Measurements from ENCODE around the gene SAMD13.

SAMD13 gene

GRCh38 chr1:84370831-84371394, 69.4 kb downstream of the SAMD13 start:
- Histone ChIP-seq H3K4me1 (ENCODE audit: control insufficient read depth in 1 of 2, insufficient read depth in 1 of 2, low read depth in 1 of 2, low read length in 1 of 2) (no peaks in the 10 kb centered on the region), H3K27me3 (no peaks in the 10 kb centered on the region), H3K36me3 (no peaks in the 10 kb centered on the region), H3K4me3 (ENCODE audit: low read depth in 1 of 2, low read length in 1 of 2) (no peak overlapping the region), H3K9me3 (no peaks in the 10 kb centered on the region), H3K27ac (no peak overlapping the region)
- no peak for TF ChIP-seq CTCF (IDR thresholded peaks at IDR 0.05)

GRCh38 chr1:84373436-84374141, 72.1 kb downstream of the SAMD13 start:
- TF ChIP-seq CTCF (IDR thresholded peaks at IDR 0.05): no peak
- no peak overlapping the region for H3K4me3 ChIP-seq (ENCODE audit: low read depth in 1 of 2, low read length in 1 of 2)
- H3K27me3 ChIP-seq: no peaks in the 10 kb centered on the region
- no peaks in the 10 kb centered on the region for H3K36me3 ChIP-seq
- H3K9me3 ChIP-seq: no peaks in the 10 kb centered on the region
- no peak overlapping the region for H3K27ac ChIP-seq
- H3K4me1 ChIP-seq (ENCODE audit: control insufficient read depth in 1 of 2, insufficient read depth in 1 of 2, low read depth in 1 of 2, low read length in 1 of 2): no peaks in the 10 kb centered on the region

- TF ChIP-seq CTCF (IDR thresholded peaks at IDR 0.05): no peak
- H3K4me1 ChIP-seq (ENCODE audit: control insufficient read depth in 1 of 2, insufficient read depth in 1 of 2, low read depth in 1 of 2, low read length in 1 of 2): no peaks in the 10 kb centered on the region
- H3K27ac ChIP-seq: no peak overlapping the region
- no peak overlapping the region for H3K4me3 ChIP-seq (ENCODE audit: low read depth in 1 of 2, low read length in 1 of 2)
- H3K27me3 ChIP-seq: no peaks in the 10 kb centered on the region
- no peaks in the 10 kb centered on the region for H3K9me3 ChIP-seq
- H3K36me3 ChIP-seq: no peaks in the 10 kb centered on the region
These were observed 73.6 kb downstream of the SAMD13 start for GRCh38 chr1:84374991-84375696.

- TF ChIP-seq CTCF (IDR thresholded peaks at IDR 0.05): no peak
- H3K4me3 ChIP-seq (ENCODE audit: low read depth in 1 of 2, low read length in 1 of 2): no peak overlapping the region
- H3K27me3 ChIP-seq: no peaks in the 10 kb centered on the region
- no peaks in the 10 kb centered on the region for H3K4me1 ChIP-seq (ENCODE audit: control insufficient read depth in 1 of 2, insufficient read depth in 1 of 2, low read depth in 1 of 2, low read length in 1 of 2)
- no peaks in the 10 kb centered on the region for H3K9me3 ChIP-seq
- no peak overlapping the region for H3K27ac ChIP-seq
- no peaks in the 10 kb centered on the region for H3K36me3 ChIP-seq
These were observed 74.7 kb downstream of the SAMD13 start for GRCh38 chr1:84376000-84376910.

GRCh38 chr1:84377480-84378095, 76.1 kb downstream of the SAMD13 start:
- Histone ChIP-seq H3K27ac (no peak overlapping the region), H3K36me3 (no peaks in the 10 kb centered on the region), H3K4me3 (ENCODE audit: low read depth in 1 of 2, low read length in 1 of 2) (no peak overlapping the region), H3K4me1 (ENCODE audit: control insufficient read depth in 1 of 2, insufficient read depth in 1 of 2, low read depth in 1 of 2, low read length in 1 of 2) (no peaks in the 10 kb centered on the region), H3K9me3 (no peaks in the 10 kb centered on the region), H3K27me3 (no peaks in the 10 kb centered on the region)
- no peak for TF ChIP-seq CTCF (IDR thresholded peaks at IDR 0.05)
